A549 (cell line): ENCODE measurements around the gene RPL4. TPM values are rescaled to one million over a fixed set of nuclear protein-coding genes. Genes with fewer than 3 reads are reported as not detected.

Experiments
- ATAC-seq, 2 experiments: fragments of 200-7000 bp in 1 of 2; fragments of >200 bp in 1 of 2; cut with Nextera tagmentation in 1 of 2; cut with Tn5 transposase in 1 of 2; 3 replicates each; pipeline versions ENCODE4 v1.8.0 to v1.9.1; 2018 to 2020; ENCODE audit warnings: mild to moderate bottlenecking in 1 of 2, moderate library complexity in 1 of 2
- CTCF ChIA-PET: fragments of 300-600 bp; sonication (Branson Sonifier 250); formaldehyde crosslinking; extraction: SDS; loops from one replicate; lab custom pipeline; 2021; ENCODE audit warnings: antibody characterized with exemption, inconsistent platforms; lab: Yijun Ruan, JAX
- POLR2A ChIA-PET: fragments of 350-600 bp; formaldehyde crosslinking; extraction: SDS; loops from one replicate; lab custom pipeline; 2021; ENCODE audit warnings: antibody characterized with exemption, inconsistent platforms; lab: Yijun Ruan, JAX
- DNase-seq, 2 experiments: peaks; one replicate each; pipeline versions ENCODE4 v3.0.0 to v3.0.0-alpha.2; 2011 to 2016; ENCODE audit warnings: low read depth in 1 of 2, low spot score in 1 of 2
- FAIRE-seq: peaks from 2 replicates; lab custom pipeline; 2011; peaks lifted over from hg19 to GRCh38; lab: Jason Lieb, UNC
- H3K27ac ChIP-seq, 2 experiments: fragments of >200 bp; sonication (Bioruptor Twin); formaldehyde crosslinking; 3 replicates each; pipeline ENCODE4 v1.5.1; 2016 to 2017
- H3K4me1 ChIP-seq: fragments of >200 bp; sonication (Bioruptor Twin); formaldehyde crosslinking; 3 replicates; pipeline ENCODE4 v1.6.1; 2016
- H3K4me2 ChIP-seq: fragments of >200 bp; sonication (Bioruptor Twin); formaldehyde crosslinking; 3 replicates; pipeline ENCODE4 v1.6.1; 2016
- H3K4me3 ChIP-seq: fragments of >200 bp; sonication (Bioruptor Twin); formaldehyde crosslinking; 3 replicates; pipeline ENCODE4 v1.5.1; 2016
- H3K9me3 ChIP-seq: fragments of >200 bp; sonication (Bioruptor Twin); formaldehyde crosslinking; 3 replicates; pipeline ENCODE4 v1.6.1; 2016
- ATOH8 ChIP-seq: fragments of 250-450 bp; sonication (Bioruptor Pico); IDR thresholded peaks from 2 replicates; pipeline ENCODE4 v1.5.0; 2020; ENCODE audit warnings: low read depth, mild to moderate bottlenecking, moderate library complexity
- BCL3 ChIP-seq: fragments of >200 bp; sonication (Bioruptor Twin); formaldehyde crosslinking; IDR thresholded peaks from 3 replicates; pipeline ENCODE4 v1.6.1; 2016
- CBX2 ChIP-seq: fragments of 200-600 bp; sonication (generic); IDR thresholded peaks from 2 replicates; pipeline ENCODE4 v1.6.1; 2016; ENCODE audit warnings: low read depth, mild to moderate bottlenecking, borderline replicate concordance
- CHD4 ChIP-seq: fragments of 200-600 bp; sonication (generic); IDR thresholded peaks from 2 replicates; pipeline ENCODE4 v1.6.1; 2016; ENCODE audit warnings: antibody characterized with exemption, mild to moderate bottlenecking, borderline replicate concordance
- CTCF ChIP-seq: fragments of >200 bp; sonication (Bioruptor Twin); formaldehyde crosslinking; IDR thresholded peaks from 3 replicates; pipeline ENCODE4 v1.5.1; 2016
- E2F6 ChIP-seq: IDR thresholded peaks from 2 replicates; pipeline ENCODE4 v1.6.1; 2012; ENCODE audit warnings: low read depth, borderline replicate concordance
- EP300 ChIP-seq, 2 experiments: fragments of >200 bp; sonication (Bioruptor Twin); formaldehyde crosslinking; IDR thresholded peaks; 2 replicates in 1 of 2; 3 replicates in 1 of 2; pipeline ENCODE4 v1.6.1; 2016 to 2017
- ESRRA ChIP-seq: fragments of 150-350 bp; IDR thresholded peaks from 2 replicates; pipeline ENCODE4 v1.6.1; 2014; ENCODE audit warnings: mild to moderate bottlenecking, low read length, borderline replicate concordance
- FOXS1 ChIP-seq: fragments of 250-450 bp; sonication (Bioruptor Pico); IDR thresholded peaks from 2 replicates; pipeline ENCODE4 v1.5.0; 2020; ENCODE audit warnings: mild to moderate bottlenecking, moderate library complexity
- HDAC2 ChIP-seq: fragments of 200-600 bp; sonication (generic); IDR thresholded peaks from 2 replicates; pipeline ENCODE4 v1.6.1; 2016
- HES2 ChIP-seq: fragments of >200 bp; sonication (Bioruptor Twin); formaldehyde crosslinking; IDR thresholded peaks from 2 replicates; pipeline ENCODE4 v1.6.1; 2016
- PBX3 ChIP-seq: IDR thresholded peaks from 2 replicates; pipeline ENCODE4 v1.6.1; 2012
- RAD21 ChIP-seq, 2 experiments: fragments of >200 bp in 1 of 2; sonication (Bioruptor Twin) in 1 of 2; formaldehyde crosslinking in 1 of 2; IDR thresholded peaks in 1 of 2; conservative IDR thresholded peaks in 1 of 2; 2 replicates in 1 of 2; 3 replicates in 1 of 2; pipeline ENCODE4 v1.6.1; 2012 to 2018; ENCODE audit warnings: inconsistent platforms in 1 of 2
- RCOR1 ChIP-seq: fragments of 150-350 bp; IDR thresholded peaks from 2 replicates; pipeline ENCODE4 v1.6.1; 2014; ENCODE audit warnings: antibody characterized with exemption, low read length, low read depth
- RFX5 ChIP-seq: fragments of 450-650 bp; IDR thresholded peaks from 2 replicates; pipeline ENCODE4 v1.7.1; 2014; ENCODE audit warnings: antibody characterized with exemption, mild to moderate bottlenecking, moderate library complexity
- RNF2 ChIP-seq: fragments of 200-600 bp; sonication (generic); IDR thresholded peaks from 2 replicates; pipeline ENCODE4 v1.6.1; 2016; ENCODE audit warnings: low read depth, mild to moderate bottlenecking, antibody characterized with exemption, moderate library complexity, borderline replicate concordance
- SREBF2 ChIP-seq: fragments of 450-650 bp; IDR thresholded peaks from 2 replicates; pipeline ENCODE4 v1.6.1; 2014; ENCODE audit warnings: mild to moderate bottlenecking, moderate library complexity
- TFCP2L1 ChIP-seq: fragments of 250-450 bp; sonication (Bioruptor Pico); IDR thresholded peaks from 2 replicates; pipeline ENCODE4 v1.5.0; 2021; ENCODE audit warnings: mild to moderate bottlenecking
- ZFP36 ChIP-seq: fragments of 450-650 bp; IDR thresholded peaks from 2 replicates; pipeline ENCODE4 v1.6.1; 2014; ENCODE audit warnings: borderline replicate concordance; ENCODE audit not compliant: partially characterized antibody
- ZSCAN20 ChIP-seq: fragments of 250-450 bp; sonication (Bioruptor Pico); IDR thresholded peaks from 2 replicates; pipeline ENCODE4 v1.8.0; 2022; ENCODE audit warnings: mild to moderate bottlenecking, moderate library complexity
- WGBS: methylation state at CpG from one replicate; pipeline ENCODE4 v1.1.6; 2017; ENCODE audit errors: missing lambda C conversion rate; 5-methylcytosine and 5-hydroxymethylcytosine counted together
- polyA plus RNA-seq, 4 experiments: library from polyadenylated mRNA; depleted of rRNA in 3 of 4; stranded (reverse); fragments of >200 nt; fragmentation: RNase III in 1 of 4; extraction: RNeasy Plus Mini Kit Qiagen cat#74134 plus additional on column Dnase treatment in 1 of 4; gene quantifications; 2 replicates in 3 of 4; 3 replicates in 1 of 4; pipeline ENCODE4 v1.2.3, GENCODE V29; 2011 to 2017

The RPL4 gene
- polyA plus RNA-seq, 2 of the 4 experiments (the other 2 are of a cell fraction): 4,330 to 6,042 TPM

- no peak; a peak in 1 of 6 replicates for ATAC-seq
- WGBS: 88% methylated on average over 9 of the region's 9 CpGs
- no peak for TF ChIP-seq CBX2
- ChIA-PET CTCF (interaction anchor here (1.0 to 3.6 kb wide), 4 partner anchors 13 to 77 kb away, joined by 3 to 29 read pairs (median 4); partner anchors contain the start of gene SNAPC5), POLR2A (no interaction called here)
- no peak for DNase-seq
- FAIRE-seq: no peak
- Histone ChIP-seq H3K4me3 (no peak overlapping the region), H3K9me3 (no peaks in the 10 kb centered on the region), H3K4me2 (peak overlapping the region; percentile 13; the same call in 1 of the 3 replicates), H3K27ac (peak overlapping the region in 1 of 2 experiments; percentile 40; a peak in 2 of 6 replicates), H3K4me1 (peaks cover 9% of the 10 kb centered on the region)
Measured at GRCh38 chr15:66482539-66482938, 22.1 kb downstream of the RPL4 start.

GRCh38 chr15:66481107-66481856, 23.4 kb downstream of the RPL4 start:
- Histone ChIP-seq H3K27ac (no peak overlapping the region), H3K4me2 (no peak overlapping the region), H3K4me3 (no peak overlapping the region), H3K4me1 (peaks cover 9% of the 10 kb centered on the region), H3K9me3 (no peaks in the 10 kb centered on the region)
- FAIRE-seq (no peak), ATAC-seq (peak in 1 of 2 experiments; percentile 19; a peak in 1 of 6 replicates), DNase-seq (no peak)
- WGBS: 92% methylated on average over 10 of the region's 10 CpGs
- TF ChIP-seq CTCF (no peak), ATOH8 (no peak), HES2 (no peak), PBX3 (no peak), BCL3 (no peak), TFCP2L1 (CRISPR knock-in tag) (no peak), HDAC2 (no peak), RCOR1 (no peak), ZSCAN20 (CRISPR knock-in tag) (no peak), RFX5 (no peak), FOXS1 (CRISPR knock-in tag) (no peak), SREBF2 (no peak), RNF2 (no peak), ESRRA (no peak), CHD4 (no peak), E2F6 (no peak), ZFP36 (no peak), EP300 (IDR thresholded peaks at IDR 0.05) (no peak), RAD21 (conservative IDR thresholded peaks at IDR 0.05 in 1 of 2, IDR thresholded peaks at IDR 0.05 in 1 of 2) (no peak)
- CTCF ChIA-PET: interaction anchor here (0.5 to 2.0 kb wide), 6 partner anchors 11 to 977 kb away, joined by 3 to 16 read pairs (median 4); partner anchors contain the start of gene SNAPC5
- POLR2A ChIA-PET: no interaction called here
